ENCODE measurements around the gene REV3L.

DNA sequence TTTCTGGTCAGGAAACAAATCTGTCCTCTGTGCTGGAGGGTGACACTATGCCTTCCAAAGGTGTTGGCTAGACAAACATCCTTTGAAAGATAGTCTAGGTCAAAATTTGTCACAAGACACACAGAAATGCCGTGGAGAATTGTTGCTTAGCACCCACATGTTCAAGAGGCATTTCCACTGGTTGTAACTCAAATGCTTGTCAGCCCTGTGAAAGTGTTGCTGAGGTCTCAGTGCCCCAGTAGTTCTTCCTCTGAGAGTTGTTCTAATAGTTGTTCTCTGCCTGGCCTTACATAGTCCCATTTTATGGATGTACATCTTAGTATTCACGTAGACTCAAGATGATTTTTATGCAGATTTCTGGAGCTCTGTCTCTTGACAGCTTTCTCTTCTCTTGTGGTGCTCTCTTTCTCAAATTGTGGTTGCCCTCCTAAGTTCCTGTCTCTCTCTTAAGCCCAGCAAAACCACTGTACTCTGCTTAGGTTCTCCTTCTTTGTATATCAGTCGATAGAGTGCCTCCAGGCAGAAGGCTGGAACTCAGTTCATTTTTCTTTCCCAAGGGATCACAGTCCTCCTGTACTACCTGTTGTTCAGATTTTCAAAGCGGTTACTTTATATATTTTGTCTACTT is 39.5 kb upstream of the REV3L start:
- TF ChIP-seq, protein P1, sequence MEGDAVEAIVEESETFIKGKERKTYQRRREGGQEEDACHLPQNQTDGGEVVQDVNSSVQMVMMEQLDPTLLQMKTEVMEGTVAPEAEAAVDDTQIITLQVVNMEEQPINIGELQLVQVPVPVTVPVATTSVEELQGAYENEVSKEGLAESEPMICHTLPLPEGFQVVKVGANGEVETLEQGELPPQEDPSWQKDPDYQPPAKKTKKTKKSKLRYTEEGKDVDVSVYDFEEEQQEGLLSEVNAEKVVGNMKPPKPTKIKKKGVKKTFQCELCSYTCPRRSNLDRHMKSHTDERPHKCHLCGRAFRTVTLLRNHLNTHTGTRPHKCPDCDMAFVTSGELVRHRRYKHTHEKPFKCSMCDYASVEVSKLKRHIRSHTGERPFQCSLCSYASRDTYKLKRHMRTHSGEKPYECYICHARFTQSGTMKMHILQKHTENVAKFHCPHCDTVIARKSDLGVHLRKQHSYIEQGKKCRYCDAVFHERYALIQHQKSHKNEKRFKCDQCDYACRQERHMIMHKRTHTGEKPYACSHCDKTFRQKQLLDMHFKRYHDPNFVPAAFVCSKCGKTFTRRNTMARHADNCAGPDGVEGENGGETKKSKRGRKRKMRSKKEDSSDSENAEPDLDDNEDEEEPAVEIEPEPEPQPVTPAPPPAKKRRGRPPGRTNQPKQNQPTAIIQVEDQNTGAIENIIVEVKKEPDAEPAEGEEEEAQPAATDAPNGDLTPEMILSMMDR (IDR thresholded peaks at IDR 0.05; ENCODE audit: control extremely low read depth in 1 of 3, insufficient read depth in 1 of 3, low read depth in 1 of 3, low read length in 3 of 3): no peak
- TF ChIP-seq, protein P2, sequence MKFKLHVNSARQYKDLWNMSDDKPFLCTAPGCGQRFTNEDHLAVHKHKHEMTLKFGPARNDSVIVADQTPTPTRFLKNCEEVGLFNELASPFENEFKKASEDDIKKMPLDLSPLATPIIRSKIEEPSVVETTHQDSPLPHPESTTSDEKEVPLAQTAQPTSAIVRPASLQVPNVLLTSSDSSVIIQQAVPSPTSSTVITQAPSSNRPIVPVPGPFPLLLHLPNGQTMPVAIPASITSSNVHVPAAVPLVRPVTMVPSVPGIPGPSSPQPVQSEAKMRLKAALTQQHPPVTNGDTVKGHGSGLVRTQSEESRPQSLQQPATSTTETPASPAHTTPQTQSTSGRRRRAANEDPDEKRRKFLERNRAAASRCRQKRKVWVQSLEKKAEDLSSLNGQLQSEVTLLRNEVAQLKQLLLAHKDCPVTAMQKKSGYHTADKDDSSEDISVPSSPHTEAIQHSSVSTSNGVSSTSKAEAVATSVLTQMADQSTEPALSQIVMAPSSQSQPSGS (IDR thresholded peaks at IDR 0.05; ENCODE audit: low read length): no peak
- TF ChIP-seq EP300 (IDR thresholded peaks at IDR 0.05; ENCODE audit: borderline replicate concordance in 1 of 2, low read depth in 2 of 2, low read length in 2 of 2) (no peak), MAFK (IDR thresholded peaks at IDR 0.05; ENCODE audit: low read depth, low read length) (no peak)

All from H1 (cell line).